Esophagus muscularis mucosa (tissue), 2 donors: Measurements from ENCODE around the gene NSF.
"Not testable (repeated sequence)": the region's sequence is repeated elsewhere in the genome, so short reads cannot be mapped to it uniquely, and the experiment has no call there.

Experiments used
- EP300 ChIP-seq: sonication (generic); formaldehyde crosslinking; IDR thresholded peaks from one replicate; pipeline ENCODE4 v1.6.1; 2017; ENCODE audit warnings: antibody characterized with exemption
- POLR2A ChIP-seq: fragments of 450-650 bp; IDR thresholded peaks from one replicate; pipeline ENCODE4 v1.6.1; 2017; ENCODE audit warnings: antibody characterized with exemption, moderate library complexity, mild to moderate bottlenecking, low read depth

- TF ChIP-seq EP300, POLR2A: not testable (repeated sequence)
These were observed 57.3 kb downstream of the NSF start for GRCh38 chr17:46647688-46648278.
